ENCODE data around the gene DCLK1. TPM values are rescaled to one million over a fixed set of nuclear protein-coding genes. Genes with fewer than 3 reads are reported as not detected.

DCLK1 gene
- total RNA-seq, 2 donors from 2014 or later: 4.7 to 10.1 TPM

- no peak for TF ChIP-seq CTCF (IDR thresholded peaks at IDR 0.05)
- DNase-seq (ENCODE audit: low spot score): no peak
- Histone ChIP-seq H3K9me3 (no peaks in the 10 kb centered on the region), H3K4me3 (no peak overlapping the region), H3K4me1 (no peaks in the 10 kb centered on the region), H3K27me3 (no peaks in the 10 kb centered on the region), H3K36me3 (no peaks in the 10 kb centered on the region), H3K27ac (no peak overlapping the region)
Observed at GRCh38 chr13:35763782-35764123, 367.4 kb downstream of the DCLK1 start.

GRCh38 chr13:35763060-35763781, 368.0 kb downstream of the DCLK1 start:
- no peaks in the 10 kb centered on the region for H3K4me1 ChIP-seq
- no peak for TF ChIP-seq CTCF (IDR thresholded peaks at IDR 0.05)
- H3K27ac ChIP-seq: no peak overlapping the region
- H3K9me3 ChIP-seq: no peaks in the 10 kb centered on the region
- no peak overlapping the region for H3K4me3 ChIP-seq
- no peaks in the 10 kb centered on the region for H3K27me3 ChIP-seq
- no peak for DNase-seq (ENCODE audit: low spot score)
- H3K36me3 ChIP-seq: no peaks in the 10 kb centered on the region

GRCh38 chr13:35761440-35762252, 369.5 kb downstream of the DCLK1 start:
- no peak overlapping the region for H3K4me3 ChIP-seq
- H3K9me3 ChIP-seq: no peaks in the 10 kb centered on the region
- H3K4me1 ChIP-seq: no peaks in the 10 kb centered on the region
- DNase-seq (ENCODE audit: low spot score): no peak
- no peaks in the 10 kb centered on the region for H3K27me3 ChIP-seq
- H3K36me3 ChIP-seq: no peaks in the 10 kb centered on the region
- H3K27ac ChIP-seq: no peak overlapping the region
- no peak for TF ChIP-seq CTCF (IDR thresholded peaks at IDR 0.05)

GRCh38 chr13:35760735-35761281, 370.4 kb downstream of the DCLK1 start:
- Histone ChIP-seq H3K9me3 (no peaks in the 10 kb centered on the region), H3K36me3 (no peaks in the 10 kb centered on the region), H3K4me1 (no peaks in the 10 kb centered on the region), H3K27me3 (no peaks in the 10 kb centered on the region), H3K27ac (no peak overlapping the region), H3K4me3 (no peak overlapping the region)
- DNase-seq (ENCODE audit: low spot score): no peak
- no peak for TF ChIP-seq CTCF (IDR thresholded peaks at IDR 0.05)

- Histone ChIP-seq H3K27ac (no peak overlapping the region), H3K4me1 (no peaks in the 10 kb centered on the region), H3K27me3 (no peaks in the 10 kb centered on the region), H3K4me3 (no peak overlapping the region), H3K36me3 (no peaks in the 10 kb centered on the region), H3K9me3 (no peaks in the 10 kb centered on the region)
- DNase-seq (ENCODE audit: low spot score): no peak
- TF ChIP-seq CTCF (IDR thresholded peaks at IDR 0.05): no peak
Observed at GRCh38 chr13:35747594-35747993, 383.6 kb downstream of the DCLK1 start.
